ENCODE results near the gene U2AF1L4. TPM values are rescaled to one million over a fixed set of nuclear protein-coding genes. Genes with fewer than 3 reads are reported as not detected.

U2AF1L4 gene
- total and polyA plus RNA-seq, 2 of the 4 experiments (the other 2 are of a cell fraction) = 6.1 to 15.0 TPM

GRCh38 chr19:35782589-35782988 is 37.4 kb upstream of the U2AF1L4 start:
- Histone ChIP-seq H3K79me1 (ENCODE audit: low read depth in 1 of 2, low read length in 2 of 2) (no peaks in the 10 kb centered on the region), H3K36me3 (ENCODE audit: control insufficient read depth, insufficient read depth, low read length) (peaks cover 16% of the 10 kb centered on the region), H3K4ac (ENCODE audit: low read depth, low read length) (no peak overlapping the region), H3K9me3 (ENCODE audit: control insufficient read depth, insufficient read depth, low read length) (no peaks in the 10 kb centered on the region), H2AK5ac (ENCODE audit: low read depth, low read length) (no peak overlapping the region), H3K4me1 (ENCODE audit: control insufficient read depth, insufficient read depth, low read length) (no peaks in the 10 kb centered on the region), H3K27ac (ENCODE audit: insufficient read depth, low read length) (no peak overlapping the region), H2BK5ac (ENCODE audit: low read depth, low read length, poor library complexity, severe bottlenecking) (no peak overlapping the region), H3K4me3 (ENCODE audit: insufficient read depth, low read depth, low read length) (no peak overlapping the region), H3K9me1 (ENCODE audit: insufficient read depth, low read length) (no peaks in the 10 kb centered on the region), H2AFZ (replicated peaks; ENCODE audit: low read length, poor library complexity) (no peak overlapping the region), H3K56ac (ENCODE audit: extremely low read depth, insufficient read depth, low read length) (no peak overlapping the region), H4K5ac (ENCODE audit: low read depth, low read length) (no peak overlapping the region), H3K27me3 (ENCODE audit: control insufficient read depth, insufficient read depth, low read length) (no peaks in the 10 kb centered on the region), H2BK20ac (ENCODE audit: low read depth, low read length) (no peak overlapping the region), H3K14ac (replicated peaks; ENCODE audit: low read depth, low read length) (no peak overlapping the region), H3K23ac (ENCODE audit: low read depth, low read length) (no peak overlapping the region), H3K9ac (ENCODE audit: low read depth, low read length) (no peak overlapping the region), H4K91ac (ENCODE audit: insufficient read depth, low read depth, low read length) (no peak overlapping the region), H2BK15ac (ENCODE audit: low read depth, low read length) (no peak overlapping the region), H3K18ac (ENCODE audit: low read depth, low read length) (no peak overlapping the region), H2AK9ac (replicated peaks; ENCODE audit: low read depth, low read length, poor library complexity) (no peak overlapping the region), H3K4me2 (ENCODE audit: low read depth, low read length) (no peak overlapping the region), H4K20me1 (ENCODE audit: insufficient read depth, low read length) (no peaks in the 10 kb centered on the region), H2BK120ac (ENCODE audit: low read depth, low read length) (no peak overlapping the region), H4K8ac (ENCODE audit: low read depth in 2 of 2, low read length in 2 of 2) (no peak overlapping the region)
- 95% methylated on average over 8 of the region's 12 CpGs; no CpG with 5 or more reads in 1 of the 2 experiments for WGBS, 2 experiments (ENCODE audit: extremely low coverage in 2 of 2, insufficient read length in 1 of 2)
- POLR2A ChIA-PET (ENCODE audit: unreplicated experiment) = no interaction called here
- ATAC-seq (ENCODE audit: low read depth) (no peak), DNase-seq (no peak)
- dilution Hi-C loops (cut with HindIII; ENCODE audit: low sequenced_read_pairs, unreplicated experiment) = no loop called here
- in situ Hi-C loops (cut with MboI; ENCODE audit: low sequenced_read_pairs) = no loop called here
- intact Hi-C loops (cut with micrococcal nuclease) = no loop called here
- TF ChIP-seq CTCF (conservative IDR thresholded peaks at IDR 0.05; ENCODE audit: low read depth, low read length) (no peak), CHD1 (IDR thresholded peaks at IDR 0.05; ENCODE audit: low read depth, low read length) (no peak), MXI1 (IDR thresholded peaks at IDR 0.05; ENCODE audit: borderline replicate concordance, low read depth, low read length) (no peak)
- BruUV-seq (replicated peaks) = no TSS peak
- CTCF ChIA-PET = no interaction called here
